ENCODE measurements around the gene RNF144A. TPM values are rescaled to one million over a fixed set of nuclear protein-coding genes. Genes with fewer than 3 reads are reported as not detected.

Gene RNF144A
- total RNA-seq, 4 donors from 2014 or later: 9.1 to 16.5 (median 13.9) TPM

GRCh38 chr2:7057865-7058400, 140.7 kb downstream of the RNF144A start:
- H3K27ac ChIP-seq: no peak overlapping the region
- H3K27me3 ChIP-seq: no peaks in the 10 kb centered on the region
- peaks cover 0 to 14% (median 0%) of the 10 kb centered on the region in 4 donors for H3K4me1 ChIP-seq
- no peak for TF ChIP-seq CTCF (IDR thresholded peaks at IDR 0.05)
- no peak for TF ChIP-seq POLR2A (IDR thresholded peaks at IDR 0.05)
- no peak overlapping the region for H3K4me3 ChIP-seq
- no peaks in the 10 kb centered on the region for H3K36me3 ChIP-seq
- no peak for DNase-seq
- no peaks in the 10 kb centered on the region for H3K9me3 ChIP-seq

GRCh38 chr2:7060156-7060555, 142.9 kb downstream of the RNF144A start:
- Histone ChIP-seq H3K4me1 (peaks cover 0 to 14% (median 0%) of the 10 kb centered on the region in 4 donors), H3K36me3 (no peaks in the 10 kb centered on the region), H3K9me3 (no peaks in the 10 kb centered on the region), H3K4me3 (no peak overlapping the region), H3K27me3 (no peaks in the 10 kb centered on the region), H3K27ac (no peak overlapping the region)
- TF ChIP-seq CTCF (IDR thresholded peaks at IDR 0.05) (no peak), POLR2A (IDR thresholded peaks at IDR 0.05) (no peak)
- DNase-seq: no peak

- no peak for TF ChIP-seq POLR2A (IDR thresholded peaks at IDR 0.05)
- TF ChIP-seq CTCF (IDR thresholded peaks at IDR 0.05): no peak
- Histone ChIP-seq H3K27ac (no peak overlapping the region), H3K9me3 (no peaks in the 10 kb centered on the region), H3K4me1 (peaks cover 0 to 14% (median 0%) of the 10 kb centered on the region in 4 donors), H3K4me3 (no peak overlapping the region), H3K27me3 (no peaks in the 10 kb centered on the region), H3K36me3 (no peaks in the 10 kb centered on the region)
- DNase-seq: no peak
Measured at GRCh38 chr2:7060631-7061449, 143.6 kb downstream of the RNF144A start.

- TF ChIP-seq CTCF (IDR thresholded peaks at IDR 0.05) (no peak), POLR2A (IDR thresholded peaks at IDR 0.05) (no peak)
- no peaks in the 10 kb centered on the region for H3K36me3 ChIP-seq
- no peaks in the 10 kb centered on the region for H3K9me3 ChIP-seq
- DNase-seq: no peak
- no peak overlapping the region for H3K27ac ChIP-seq
- no peak overlapping the region for H3K4me3 ChIP-seq
- no peaks in the 10 kb centered on the region for H3K27me3 ChIP-seq
- peaks cover 0 to 14% (median 0%) of the 10 kb centered on the region in 4 donors for H3K4me1 ChIP-seq
Measured at GRCh38 chr2:7061450-7061789, 144.2 kb downstream of the RNF144A start.

GRCh38 chr2:7061921-7062320, 144.7 kb downstream of the RNF144A start:
- no peak overlapping the region for H3K27ac ChIP-seq
- no peaks in the 10 kb centered on the region for H3K36me3 ChIP-seq
- TF ChIP-seq POLR2A (IDR thresholded peaks at IDR 0.05) (no peak), CTCF (IDR thresholded peaks at IDR 0.05) (no peak)
- no peak overlapping the region for H3K4me3 ChIP-seq
- no peak for DNase-seq
- peaks cover 0 to 14% (median 0%) of the 10 kb centered on the region in 4 donors for H3K4me1 ChIP-seq
- H3K9me3 ChIP-seq: no peaks in the 10 kb centered on the region
- no peaks in the 10 kb centered on the region for H3K27me3 ChIP-seq

All from Peyer's patch (tissue), 4 donors.